ENCODE measurements around the gene DEFB123.

The DEFB123 gene, protein sequence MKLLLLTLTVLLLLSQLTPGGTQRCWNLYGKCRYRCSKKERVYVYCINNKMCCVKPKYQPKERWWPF

DNA sequence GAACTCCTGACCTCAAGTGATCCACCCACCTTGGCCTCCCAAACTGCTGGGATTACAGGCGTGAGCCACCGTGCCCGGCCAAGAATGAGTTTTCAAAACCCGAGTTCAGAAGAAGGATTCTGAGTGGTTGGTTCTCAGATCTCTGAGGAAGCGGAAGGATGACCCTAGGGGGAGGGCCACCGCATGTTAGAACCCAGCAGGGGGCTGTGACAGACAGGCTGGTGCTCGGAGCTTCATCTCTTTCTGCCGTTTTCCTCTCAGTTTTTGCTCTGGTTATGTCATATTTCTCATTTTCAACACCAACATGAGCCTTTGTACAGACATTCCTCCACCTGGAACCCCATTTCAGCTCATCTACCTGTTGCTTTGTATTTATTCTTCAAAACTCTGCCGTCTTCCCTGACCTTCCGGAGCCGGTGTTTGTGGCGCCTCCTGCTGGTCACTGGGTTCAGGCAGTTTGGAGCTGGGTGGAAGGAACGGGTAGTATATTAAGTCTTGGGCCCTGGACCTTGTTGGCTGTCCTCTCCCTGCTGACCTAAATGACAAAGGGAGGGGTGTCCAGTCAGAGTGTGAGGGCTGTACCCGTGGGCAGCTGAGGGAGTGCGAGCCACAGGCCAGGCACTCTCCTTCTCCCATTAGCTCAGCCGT lies at the start of gene DEFB123:
Gene DEFB123, plus strand, starts transcription at position 621 of the 648 bp plus-strand sequence. CDS start 67 bp downstream, outside the sequence.
- in situ Hi-C loops (cut with HindIII; ENCODE audit: low sequenced_read_pairs), result no loop called here
- no peak for DNase-seq (ENCODE audit: low read depth)
- TF ChIP-seq, protein P1, sequence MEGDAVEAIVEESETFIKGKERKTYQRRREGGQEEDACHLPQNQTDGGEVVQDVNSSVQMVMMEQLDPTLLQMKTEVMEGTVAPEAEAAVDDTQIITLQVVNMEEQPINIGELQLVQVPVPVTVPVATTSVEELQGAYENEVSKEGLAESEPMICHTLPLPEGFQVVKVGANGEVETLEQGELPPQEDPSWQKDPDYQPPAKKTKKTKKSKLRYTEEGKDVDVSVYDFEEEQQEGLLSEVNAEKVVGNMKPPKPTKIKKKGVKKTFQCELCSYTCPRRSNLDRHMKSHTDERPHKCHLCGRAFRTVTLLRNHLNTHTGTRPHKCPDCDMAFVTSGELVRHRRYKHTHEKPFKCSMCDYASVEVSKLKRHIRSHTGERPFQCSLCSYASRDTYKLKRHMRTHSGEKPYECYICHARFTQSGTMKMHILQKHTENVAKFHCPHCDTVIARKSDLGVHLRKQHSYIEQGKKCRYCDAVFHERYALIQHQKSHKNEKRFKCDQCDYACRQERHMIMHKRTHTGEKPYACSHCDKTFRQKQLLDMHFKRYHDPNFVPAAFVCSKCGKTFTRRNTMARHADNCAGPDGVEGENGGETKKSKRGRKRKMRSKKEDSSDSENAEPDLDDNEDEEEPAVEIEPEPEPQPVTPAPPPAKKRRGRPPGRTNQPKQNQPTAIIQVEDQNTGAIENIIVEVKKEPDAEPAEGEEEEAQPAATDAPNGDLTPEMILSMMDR (IDR thresholded peaks at IDR 0.05; ENCODE audit: low read depth, low read length, missing control alignments), result no peak

DNA sequence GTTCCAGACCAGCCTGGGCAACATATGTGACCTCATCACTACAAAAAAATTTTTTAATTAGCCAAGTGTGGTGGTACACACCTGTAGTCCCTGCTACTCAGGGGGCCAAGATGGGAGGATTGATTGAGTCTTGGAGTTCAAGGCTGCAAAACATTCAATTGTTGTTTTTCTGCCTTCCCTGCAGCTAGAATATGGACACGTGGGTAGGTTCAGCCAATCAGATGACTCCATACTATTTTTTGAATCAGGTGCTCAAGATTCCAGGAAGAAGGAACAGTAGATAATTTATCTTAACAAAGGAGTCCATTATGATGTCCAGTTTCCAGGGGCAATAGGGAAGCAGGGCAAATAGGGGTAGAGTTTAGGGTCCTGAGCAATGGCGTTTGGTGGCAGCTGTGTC lies 47.6 kb upstream of the DEFB123 start:
- H3K4me3 ChIP-seq (ENCODE audit: low read depth, low read length), result no peak overlapping the region
- no peak for DNase-seq (ENCODE audit: low read depth)
- TF ChIP-seq, protein P1 (IDR thresholded peaks at IDR 0.05; ENCODE audit: low read depth, low read length, missing control alignments), result no peak
- in situ Hi-C loops (cut with HindIII; ENCODE audit: low sequenced_read_pairs), result no loop called here

More for the DNA sequence above, at the start of gene DEFB123:
- H3K4me3 ChIP-seq (ENCODE audit: low read depth, low read length), result no peak within 1 kb of the TSS

DNA sequence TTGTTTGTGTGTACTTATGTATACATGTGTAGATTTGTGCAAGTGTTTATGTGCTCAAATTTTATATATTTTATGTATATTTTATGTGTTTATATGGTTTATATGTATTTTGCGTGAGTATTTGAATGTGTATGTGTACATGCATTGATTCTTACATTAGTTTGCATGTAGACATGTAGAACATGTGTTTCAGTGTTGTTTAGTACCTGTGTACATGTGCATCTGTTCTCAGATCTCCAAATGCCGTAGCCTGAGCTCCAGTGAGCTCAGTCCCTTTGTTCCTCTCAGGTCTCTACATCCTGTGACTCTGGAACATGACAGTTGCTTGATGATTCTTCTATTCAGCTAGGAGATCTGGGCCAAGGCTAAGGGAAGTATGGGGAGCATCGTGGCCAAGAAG lies 45.5 kb upstream of the DEFB123 start:
- no peak overlapping the region for H3K4me3 ChIP-seq (ENCODE audit: low read depth, low read length)
- in situ Hi-C loops (cut with HindIII; ENCODE audit: low sequenced_read_pairs), result no loop called here
- TF ChIP-seq, protein P1 (IDR thresholded peaks at IDR 0.05; ENCODE audit: low read depth, low read length, missing control alignments), result no peak
- DNase-seq (ENCODE audit: low read depth), result no peak

DNA sequence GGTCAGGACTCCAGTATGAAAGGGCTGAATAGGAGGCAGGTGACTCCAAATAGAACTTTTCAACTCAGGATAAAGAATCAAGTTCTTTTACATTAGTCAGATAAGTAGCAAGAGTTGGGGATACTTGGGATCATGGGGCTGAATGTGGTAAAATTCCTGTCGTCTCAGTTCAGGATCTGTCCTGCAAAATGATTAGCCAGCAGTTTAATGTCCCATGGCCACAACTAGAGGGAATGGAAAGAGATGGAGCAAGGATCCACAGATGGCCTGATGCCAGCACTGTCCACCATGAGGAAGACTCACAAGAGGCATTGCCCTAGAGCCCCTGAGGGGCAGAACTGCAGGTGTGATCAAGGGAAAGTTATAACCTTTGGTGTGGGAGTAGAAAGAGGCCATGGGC lies 36.5 kb upstream of the DEFB123 start:
- H3K4me3 ChIP-seq (ENCODE audit: low read depth, low read length), result no peak overlapping the region
- in situ Hi-C loops (cut with HindIII; ENCODE audit: low sequenced_read_pairs), result no loop called here
- TF ChIP-seq, protein P1 (IDR thresholded peaks at IDR 0.05; ENCODE audit: low read depth, low read length, missing control alignments), result no peak
- no peak for DNase-seq (ENCODE audit: low read depth)

DNA sequence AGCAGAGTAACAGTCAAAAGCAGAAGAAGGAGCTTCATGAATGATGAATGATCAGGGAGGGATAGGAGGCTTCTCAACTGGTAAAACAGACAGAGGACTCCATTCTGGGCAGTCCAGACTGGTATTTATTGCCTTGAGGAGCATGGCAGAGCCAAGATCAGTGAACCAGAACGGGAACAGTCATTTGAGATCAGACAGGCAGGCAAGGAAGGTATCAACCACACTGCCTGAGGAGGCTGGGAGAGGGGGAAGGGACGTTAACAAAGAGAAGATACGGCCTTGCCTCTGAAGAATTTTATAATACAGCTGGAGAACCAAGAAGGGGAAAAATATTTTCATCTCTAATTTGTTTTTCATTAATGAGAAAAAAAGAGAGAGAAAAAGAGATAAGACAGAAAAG lies 34.3 kb upstream of the DEFB123 start, which contains the start of gene DEFB121:
Gene DEFB121, minus strand, starts transcription at position 101 of the 400 bp plus-strand sequence. Its CDS starts 63 bp downstream, at position 38.
- no peak for DNase-seq (ENCODE audit: low read depth)
- TF ChIP-seq, protein P1 (IDR thresholded peaks at IDR 0.05; ENCODE audit: low read depth, low read length, missing control alignments), result no peak
- no peak within 1 kb of the TSS for H3K4me3 ChIP-seq (ENCODE audit: low read depth, low read length)
- in situ Hi-C loops (cut with HindIII; ENCODE audit: low sequenced_read_pairs), result no loop called here

DNA sequence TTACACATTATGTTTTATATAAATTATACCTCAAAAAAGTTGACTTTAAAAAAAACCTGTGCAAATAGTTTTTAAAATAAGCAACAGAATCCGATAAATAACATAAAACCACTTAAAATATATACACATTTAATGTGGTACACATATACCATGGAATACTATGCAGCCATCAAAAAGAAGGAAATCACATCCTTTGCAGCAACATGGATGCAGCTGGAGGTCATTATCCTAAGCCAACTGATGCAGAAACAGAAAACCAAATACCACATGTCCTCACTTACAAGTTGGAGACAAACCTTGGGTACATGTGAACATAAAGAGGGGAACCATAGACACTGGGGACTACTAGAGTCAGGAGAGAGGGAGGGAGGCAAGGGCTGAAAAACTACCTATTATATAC lies 30.4 kb upstream of the DEFB123 start:
- no peak for DNase-seq (ENCODE audit: low read depth)
- TF ChIP-seq, protein P1 (IDR thresholded peaks at IDR 0.05; ENCODE audit: low read depth, low read length, missing control alignments), result no peak
- H3K4me3 ChIP-seq (ENCODE audit: low read depth, low read length), result no peak overlapping the region
- in situ Hi-C loops (cut with HindIII; ENCODE audit: low sequenced_read_pairs), result no loop called here

All from astrocyte of the cerebellum (primary cell).